H1 (cell line): ENCODE data around the gene ONECUT3.

Experiments
- CBX5 ChIP-seq: fragments of 300-800, 300-1000 bp; sonication (generic); IDR thresholded peaks from 2 replicates; pipeline ENCODE4 v1.7.1; 2016; ENCODE audit warnings: antibody characterized with exemption, low read length, low read depth
- CREB1 ChIP-seq: IDR thresholded peaks from 2 replicates; pipeline ENCODE4 v1.6.1; 2012; ENCODE audit warnings: inconsistent platforms
- POLR2A ChIP-seq, 2 experiments: IDR thresholded peaks; 1 replicate in 1 of 2; 2 replicates in 1 of 2; pipeline ENCODE4 v1.6.1; 2011; ENCODE audit warnings: low read depth in 2 of 2, low read length in 2 of 2, mild to moderate bottlenecking in 2 of 2; ENCODE audit errors: control extremely low read depth in 1 of 2
- POLR2AphosphoS5 ChIP-seq: IDR thresholded peaks from 2 replicates; pipeline ENCODE4 v1.6.1; 2011; ENCODE audit warnings: low read depth, low read length
- TCF12 ChIP-seq: IDR thresholded peaks from 2 replicates; pipeline ENCODE4 v1.6.1; 2011; ENCODE audit warnings: low read depth, mild to moderate bottlenecking, low read length
- TF ChIP-seq, protein P1 (sequence below), 3 experiments: IDR thresholded peaks; 1 replicate in 2 of 3; 2 replicates in 1 of 3; pipeline versions ENCODE4 v1.5.1 to v1.6.1; 2011; ENCODE audit warnings: low read length in 3 of 3, mild to moderate bottlenecking in 3 of 3, inconsistent platforms in 2 of 3, low read depth in 1 of 3, moderate library complexity in 1 of 3; ENCODE audit not compliant: insufficient read depth in 1 of 3; ENCODE audit errors: control extremely low read depth in 1 of 3

DNA sequence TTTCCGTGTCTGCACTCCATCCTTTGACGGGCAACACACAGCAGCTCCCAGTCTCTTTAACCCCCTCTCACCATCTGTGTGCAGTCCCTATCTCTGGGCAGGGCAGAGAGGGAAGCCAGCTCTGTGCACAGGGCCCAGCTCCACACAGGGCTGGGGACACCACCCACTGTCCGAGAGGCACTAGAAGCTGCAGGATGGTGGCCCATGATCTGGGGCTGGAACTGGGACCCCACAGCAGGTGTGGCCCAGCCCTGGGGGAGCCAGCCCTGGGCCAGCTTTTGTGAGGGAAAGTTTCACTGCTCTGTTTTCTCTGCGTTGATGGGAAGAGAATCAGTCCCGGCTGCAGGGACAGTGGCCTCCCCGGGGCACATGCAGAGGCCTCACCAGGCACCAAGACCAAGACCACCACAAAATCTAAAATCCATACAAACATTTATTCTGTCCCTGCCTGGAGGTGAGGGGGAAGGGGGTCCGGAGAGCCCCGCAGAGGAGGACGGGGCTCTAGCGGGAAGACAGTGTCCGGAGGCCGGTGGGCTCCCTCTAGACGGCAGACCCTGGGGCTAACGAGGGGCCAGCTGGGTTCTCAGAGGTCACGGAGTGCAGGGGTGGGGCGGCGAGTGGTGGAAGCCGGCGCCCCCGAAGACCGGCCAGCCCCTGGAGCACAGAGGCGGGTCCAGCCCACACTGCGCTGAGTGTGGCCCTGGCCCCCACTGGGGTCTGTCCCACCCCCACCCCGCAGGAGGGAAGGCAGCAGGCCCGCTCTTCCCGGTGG, 61.7 kb downstream of the ONECUT3 start:
- TF ChIP-seq TCF12 = no peak
- TF ChIP-seq POLR2A (IDR thresholded peaks at IDR 0.05; ENCODE audit: control extremely low read depth in 1 of 2, low read depth in 2 of 2, low read length in 2 of 2) = no peak
- TF ChIP-seq POLR2AphosphoS5 = no peak
- TF ChIP-seq, protein P1, sequence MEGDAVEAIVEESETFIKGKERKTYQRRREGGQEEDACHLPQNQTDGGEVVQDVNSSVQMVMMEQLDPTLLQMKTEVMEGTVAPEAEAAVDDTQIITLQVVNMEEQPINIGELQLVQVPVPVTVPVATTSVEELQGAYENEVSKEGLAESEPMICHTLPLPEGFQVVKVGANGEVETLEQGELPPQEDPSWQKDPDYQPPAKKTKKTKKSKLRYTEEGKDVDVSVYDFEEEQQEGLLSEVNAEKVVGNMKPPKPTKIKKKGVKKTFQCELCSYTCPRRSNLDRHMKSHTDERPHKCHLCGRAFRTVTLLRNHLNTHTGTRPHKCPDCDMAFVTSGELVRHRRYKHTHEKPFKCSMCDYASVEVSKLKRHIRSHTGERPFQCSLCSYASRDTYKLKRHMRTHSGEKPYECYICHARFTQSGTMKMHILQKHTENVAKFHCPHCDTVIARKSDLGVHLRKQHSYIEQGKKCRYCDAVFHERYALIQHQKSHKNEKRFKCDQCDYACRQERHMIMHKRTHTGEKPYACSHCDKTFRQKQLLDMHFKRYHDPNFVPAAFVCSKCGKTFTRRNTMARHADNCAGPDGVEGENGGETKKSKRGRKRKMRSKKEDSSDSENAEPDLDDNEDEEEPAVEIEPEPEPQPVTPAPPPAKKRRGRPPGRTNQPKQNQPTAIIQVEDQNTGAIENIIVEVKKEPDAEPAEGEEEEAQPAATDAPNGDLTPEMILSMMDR (IDR thresholded peaks at IDR 0.05; ENCODE audit: control extremely low read depth in 1 of 3, insufficient read depth in 1 of 3, low read depth in 1 of 3, low read length in 3 of 3) = no peak
- TF ChIP-seq CREB1 = no peak
- no peak for TF ChIP-seq CBX5
